ENCODE data around the gene ZBTB38.

DNA sequence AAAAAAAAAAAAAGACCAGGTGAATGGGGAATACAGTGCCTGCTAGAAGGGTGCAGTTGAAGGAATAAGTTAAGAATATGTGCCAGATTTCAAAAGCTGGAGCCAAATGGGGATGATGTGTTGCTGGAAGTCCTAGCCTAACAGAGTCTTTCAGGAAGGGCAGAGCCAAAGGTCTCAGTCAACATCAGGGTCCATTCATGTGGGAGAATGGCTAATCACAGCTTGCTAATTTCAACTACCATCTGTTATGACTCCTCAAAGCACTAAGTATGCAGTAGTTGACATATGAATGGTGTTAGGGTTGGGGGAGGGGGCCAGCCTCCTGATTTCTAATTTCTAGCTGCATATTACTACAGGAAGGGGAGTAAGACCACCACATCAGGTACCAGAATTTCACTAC, 4.4 kb downstream of the ZBTB38 start:
- TF ChIP-seq, protein P1, sequence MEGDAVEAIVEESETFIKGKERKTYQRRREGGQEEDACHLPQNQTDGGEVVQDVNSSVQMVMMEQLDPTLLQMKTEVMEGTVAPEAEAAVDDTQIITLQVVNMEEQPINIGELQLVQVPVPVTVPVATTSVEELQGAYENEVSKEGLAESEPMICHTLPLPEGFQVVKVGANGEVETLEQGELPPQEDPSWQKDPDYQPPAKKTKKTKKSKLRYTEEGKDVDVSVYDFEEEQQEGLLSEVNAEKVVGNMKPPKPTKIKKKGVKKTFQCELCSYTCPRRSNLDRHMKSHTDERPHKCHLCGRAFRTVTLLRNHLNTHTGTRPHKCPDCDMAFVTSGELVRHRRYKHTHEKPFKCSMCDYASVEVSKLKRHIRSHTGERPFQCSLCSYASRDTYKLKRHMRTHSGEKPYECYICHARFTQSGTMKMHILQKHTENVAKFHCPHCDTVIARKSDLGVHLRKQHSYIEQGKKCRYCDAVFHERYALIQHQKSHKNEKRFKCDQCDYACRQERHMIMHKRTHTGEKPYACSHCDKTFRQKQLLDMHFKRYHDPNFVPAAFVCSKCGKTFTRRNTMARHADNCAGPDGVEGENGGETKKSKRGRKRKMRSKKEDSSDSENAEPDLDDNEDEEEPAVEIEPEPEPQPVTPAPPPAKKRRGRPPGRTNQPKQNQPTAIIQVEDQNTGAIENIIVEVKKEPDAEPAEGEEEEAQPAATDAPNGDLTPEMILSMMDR (IDR thresholded peaks at IDR 0.05): no peak
- no peak for TF ChIP-seq EZH2 (IDR thresholded peaks at IDR 0.05; ENCODE audit: borderline replicate concordance, insufficient read depth, low read depth, low read length, poor library complexity, severe bottlenecking)

Measured in B cell (primary cell).